ENCODE data around the gene KCNQ1.

The KCNQ1 gene

GRCh38 chr11:2425506-2425905 is 19.3 kb upstream of the KCNQ1 start:
- DNase-seq (ENCODE audit: low spot score), result no peak

- no peak for DNase-seq (ENCODE audit: low spot score)
Observed at GRCh38 chr11:2426221-2426620, 18.6 kb upstream of the KCNQ1 start.

GRCh38 chr11:2426826-2427521 is 17.8 kb upstream of the KCNQ1 start:
- no peak for DNase-seq (ENCODE audit: low spot score)

GRCh38 chr11:2427721-2428321 is 17.0 kb upstream of the KCNQ1 start:
- DNase-seq (ENCODE audit: low spot score), result no peak

- peak; percentile 85 for DNase-seq (ENCODE audit: low spot score)
Observed at GRCh38 chr11:2428322-2428795, 16.4 kb upstream of the KCNQ1 start.

DNA sequence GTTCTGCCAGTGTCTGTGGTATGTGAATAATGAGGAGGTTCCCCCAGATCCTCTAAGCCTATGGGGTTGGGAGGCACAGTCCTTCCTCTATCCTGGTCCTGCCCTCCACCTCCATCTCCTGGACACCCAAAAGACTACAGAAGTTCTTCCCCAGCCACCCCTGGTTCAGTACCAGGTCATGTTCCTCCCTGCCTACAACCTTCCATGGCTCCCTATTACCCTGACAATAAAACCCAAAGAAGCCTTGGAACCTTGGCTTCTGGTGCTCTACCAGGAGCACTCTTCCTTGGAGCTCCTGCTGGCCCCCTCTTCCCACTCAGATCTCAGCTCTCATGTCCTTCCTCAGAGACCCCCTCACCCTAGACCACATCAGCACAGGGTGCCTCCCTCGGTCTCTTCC is 13.4 kb upstream of the KCNQ1 start:
- DNase-seq (ENCODE audit: low spot score), result no peak

- no peak for DNase-seq (ENCODE audit: low spot score)
Observed at GRCh38 chr11:2432171-2432621, 12.6 kb upstream of the KCNQ1 start.

- DNase-seq (ENCODE audit: low spot score), result no peak
Observed at GRCh38 chr11:2432628-2433071, 12.2 kb upstream of the KCNQ1 start.

DNA sequence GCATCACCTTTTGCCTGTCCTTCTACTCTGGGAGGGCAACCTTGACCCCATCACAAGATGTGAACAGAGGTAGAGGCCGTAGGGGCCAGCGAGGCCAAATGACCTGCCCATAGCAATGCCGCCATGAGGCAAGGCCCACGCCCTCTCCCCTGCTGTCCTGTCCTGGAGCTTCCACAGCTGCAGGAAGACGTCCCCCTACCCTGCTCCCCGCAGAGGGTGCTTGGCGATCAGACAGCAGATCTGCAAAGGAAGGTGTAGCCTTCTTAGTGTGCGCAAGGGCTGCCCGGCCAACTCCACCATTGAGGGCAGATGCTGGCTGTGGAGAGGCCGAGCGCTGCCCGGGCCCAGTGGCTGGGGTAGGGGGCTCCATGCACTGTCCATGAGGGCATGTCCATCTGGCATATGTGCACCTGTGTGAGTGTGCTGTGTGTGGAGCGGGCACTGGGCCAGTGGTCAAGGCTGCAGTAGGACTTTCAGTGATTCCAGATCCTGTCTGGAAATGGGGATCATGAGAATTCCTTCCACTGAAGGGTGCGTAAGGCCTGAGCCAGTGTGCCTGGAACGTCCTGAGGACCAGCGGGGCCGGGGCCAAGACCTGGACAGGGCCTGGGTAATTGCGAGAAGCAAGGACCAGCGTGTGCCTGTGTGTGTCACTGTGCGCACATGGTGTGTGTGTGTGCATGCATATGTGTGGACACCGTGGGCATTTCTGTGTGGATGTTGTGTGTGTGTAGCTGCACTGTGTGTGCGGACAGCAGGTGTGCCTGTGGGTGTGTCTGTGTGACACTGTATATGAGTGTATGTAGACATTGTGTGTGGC is 11.5 kb upstream of the KCNQ1 start:
- DNase-seq (ENCODE audit: low spot score), result no peak

- DNase-seq (ENCODE audit: low spot score), result no peak
Observed at GRCh38 chr11:2434008-2434407, 10.8 kb upstream of the KCNQ1 start.

- no peak for DNase-seq (ENCODE audit: low spot score)
Observed at GRCh38 chr11:2434506-2435255, 10.1 kb upstream of the KCNQ1 start.

- DNase-seq (ENCODE audit: low spot score), result no peak
Observed at GRCh38 chr11:2435288-2436012, 9.4 kb upstream of the KCNQ1 start.

GRCh38 chr11:2436013-2436520 is 8.7 kb upstream of the KCNQ1 start:
- no peak for DNase-seq (ENCODE audit: low spot score)

GRCh38 chr11:2436521-2437031 is 8.2 kb upstream of the KCNQ1 start:
- DNase-seq (ENCODE audit: low spot score), result no peak

GRCh38 chr11:2437516-2437915 is 7.3 kb upstream of the KCNQ1 start:
- DNase-seq (ENCODE audit: low spot score), result no peak

- no peak for DNase-seq (ENCODE audit: low spot score)
Observed at GRCh38 chr11:2439820-2440219, 5.0 kb upstream of the KCNQ1 start.

DNA sequence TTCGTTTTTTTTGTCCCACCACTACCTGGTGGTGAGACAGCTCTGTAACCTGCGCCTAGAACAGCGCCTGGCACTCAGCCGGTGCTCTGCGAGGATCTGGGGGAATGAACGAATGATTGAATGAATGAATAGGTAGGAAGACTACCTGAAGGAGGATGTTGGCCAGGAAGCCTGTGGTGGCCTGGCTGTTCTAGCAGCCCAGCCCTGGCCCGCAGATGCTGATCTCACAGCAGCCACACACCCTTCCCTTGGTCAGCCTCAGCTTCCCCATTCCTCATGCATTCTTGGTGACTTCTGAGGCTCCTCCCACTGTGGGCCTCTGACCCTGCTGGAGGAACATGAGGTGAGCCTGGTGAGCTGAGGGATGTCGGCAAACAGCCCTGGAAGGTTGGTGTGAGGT is 4.2 kb upstream of the KCNQ1 start:
- no peak for DNase-seq (ENCODE audit: low spot score)

DNA sequence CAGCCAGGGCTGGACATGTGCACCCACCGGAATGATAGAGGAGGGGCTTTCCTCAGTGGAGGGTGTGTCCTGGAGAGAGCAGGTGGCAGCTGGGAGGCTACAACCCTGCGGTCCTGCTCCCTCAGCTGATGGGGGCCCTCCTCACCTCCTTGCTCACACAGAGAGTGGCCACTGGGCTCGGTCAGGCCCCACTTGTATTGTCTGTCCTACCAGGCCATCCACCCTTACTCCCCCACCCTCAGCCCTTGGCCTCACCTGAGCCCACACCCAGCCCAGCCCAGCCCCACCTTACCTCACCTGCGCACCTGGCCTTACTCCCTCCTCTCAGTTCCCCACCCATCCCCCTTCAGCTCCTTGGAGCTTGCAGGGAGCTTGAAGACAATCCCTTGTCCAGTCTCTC is 3.6 kb upstream of the KCNQ1 start:
- DNase-seq (ENCODE audit: low spot score), result no peak

DNA sequence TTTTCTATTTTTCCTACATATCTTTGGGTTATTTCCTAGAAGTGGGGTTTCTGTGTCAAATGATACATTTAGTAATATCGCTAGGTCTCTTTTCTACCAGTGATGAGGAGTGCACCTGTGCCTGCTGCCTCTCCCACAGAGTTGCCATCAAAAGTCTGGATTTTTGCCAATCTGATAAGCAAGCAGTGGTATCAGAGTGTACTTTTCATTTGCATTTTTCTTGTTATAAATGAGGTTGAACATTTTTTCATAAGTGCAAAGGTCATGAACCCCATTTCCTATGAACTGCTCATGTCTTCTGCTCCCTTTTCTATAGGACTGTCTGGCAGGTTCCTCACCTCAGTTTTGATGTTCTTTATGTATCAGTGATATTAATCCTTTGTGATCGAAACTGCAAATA is 2.2 kb upstream of the KCNQ1 start:
- DNase-seq (ENCODE audit: low spot score), result peak; percentile 70

- DNase-seq (ENCODE audit: low spot score), result no peak
Observed at GRCh38 chr11:2443406-2443805, 1.4 kb upstream of the KCNQ1 start.

Data from CD4-positive, alpha-beta T cell treated with Interleukin-15 for 4 hours (primary cell).